NT2/D1 (cell line): ENCODE measurements around the gene FOCAD.

Experiments
- SUZ12 ChIP-seq: IDR thresholded peaks from 2 replicates; pipeline ENCODE4 v1.6.1; 2011; ENCODE audit not compliant: insufficient read length, insufficient read depth; ENCODE audit errors: extremely low read depth
- ZNF274 ChIP-seq: IDR thresholded peaks from 2 replicates; pipeline ENCODE4 v1.6.1; 2011; ENCODE audit warnings: mild to moderate bottlenecking, low read depth, low read length

- no peak for TF ChIP-seq SUZ12
- TF ChIP-seq ZNF274 = no peak
Observed at GRCh38 chr9:21031091-21031807, 347.2 kb downstream of the FOCAD start, which contains the start of gene HACD4.
